Endodermal cell (in vitro differentiated cells): Measurements from ENCODE around the gene PDE8B. TPM values are rescaled to one million over a fixed set of nuclear protein-coding genes. Genes with fewer than 3 reads are reported as not detected.
A peak's percentile ranks its signal among the peaks of the same experiment; 100 is the strongest.

Source experiments
- DNase-seq: peaks from one replicate; pipeline ENCODE4 v3.0.0-alpha.2; 2017
- H3K27ac ChIP-seq: 2 replicates; pipeline ENCODE4 v1.5.1; 2013; ENCODE audit warnings: mild to moderate bottlenecking, low read depth, low read length, moderate library complexity
- H3K27me3 ChIP-seq: 2 replicates; pipeline ENCODE4 v1.6.1; 2013; ENCODE audit warnings: mild to moderate bottlenecking, low read length, moderate library complexity; ENCODE audit not compliant: insufficient read depth, control insufficient read depth, poor library complexity, severe bottlenecking
- H3K36me3 ChIP-seq: 2 replicates; pipeline ENCODE4 v1.7.0; 2013; ENCODE audit warnings: mild to moderate bottlenecking, low read length, moderate library complexity; ENCODE audit not compliant: control insufficient read depth, insufficient read depth
- H3K4me1 ChIP-seq: one replicate; pipeline ENCODE4 v1.7.0; 2013; ENCODE audit warnings: low read length; ENCODE audit not compliant: control insufficient read depth, insufficient read depth
- H3K4me3 ChIP-seq: 2 replicates; pipeline ENCODE4 v1.5.1; 2013; ENCODE audit warnings: mild to moderate bottlenecking, low read length, moderate library complexity
- H3K9ac ChIP-seq: 2 replicates; pipeline ENCODE4 v1.6.1; 2013; ENCODE audit warnings: mild to moderate bottlenecking, low read length, moderate library complexity; ENCODE audit not compliant: poor library complexity, severe bottlenecking; ENCODE audit errors: extremely low read depth
- H3K9me3 ChIP-seq: 2 replicates; pipeline ENCODE4 v1.6.1; 2013; ENCODE audit warnings: mild to moderate bottlenecking, low read length, moderate library complexity; ENCODE audit not compliant: control insufficient read depth
- H3K27ac Mint-ChIP-seq: 2 replicates; pipeline ENCODE4 v1.8.0; 2020; ENCODE audit warnings: mixed read lengths
- H3K27me3 Mint-ChIP-seq: 2 replicates; pipeline ENCODE4 v1.8.0; 2021; ENCODE audit warnings: mild to moderate bottlenecking, mixed read lengths; ENCODE audit not compliant: insufficient read depth
- H3K36me3 Mint-ChIP-seq: 2 replicates; pipeline ENCODE4 v1.8.0; 2020; ENCODE audit warnings: low read depth, mixed read lengths
- H3K4me1 Mint-ChIP-seq: 2 replicates; pipeline ENCODE4 v1.8.0; 2020; ENCODE audit warnings: mixed read lengths
- H3K4me3 Mint-ChIP-seq: 2 replicates; pipeline ENCODE4 v1.8.0; 2020; ENCODE audit warnings: mild to moderate bottlenecking, moderate library complexity, mixed read lengths
- H3K9me3 Mint-ChIP-seq: 2 replicates; pipeline ENCODE4 v1.8.0; 2020; ENCODE audit warnings: mild to moderate bottlenecking, mixed read lengths
- CTCF ChIP-seq: fragments of 200-600 bp; sonication (generic); conservative IDR thresholded peaks from 2 replicates; pipeline ENCODE4 v1.5.0; 2021; ENCODE audit warnings: antibody characterized with exemption, mild to moderate bottlenecking
- WGBS, 2 experiments: methylation state at CpG; one replicate each; pipeline versions ENCODE4 v1.1.5 to v1.1.7; 2013; ENCODE audit warnings: missing lambda C conversion rate in 2 of 2, mixed read lengths in 1 of 2; ENCODE audit not compliant: insufficient coverage in 1 of 2, insufficient read length in 1 of 2; 5-methylcytosine and 5-hydroxymethylcytosine counted together
- total RNA-seq, 2 donors: library from RNA; stranded (reverse); fragmentation: NEBNext Ultra II Directional in 1 of 2; extraction: Animal tissue kit (Norgen Biotek cat#: 25700) in 1 of 2; gene quantifications; 2 replicates in 1 of 2; 3 replicates in 1 of 2; pipeline ENCODE4 v1.2.1, GENCODE V29; 2021

Gene PDE8B
- total RNA-seq, 2 donors from 2014 or later, result 0.20 to 0.51 TPM

GRCh38 chr5:77308154-77308960 lies 97.9 kb downstream of the PDE8B start:
- Histone ChIP-seq H3K27ac (no peak overlapping the region), H3K4me1 (peaks cover 3% of the 10 kb centered on the region), H3K36me3 (no peaks in the 10 kb centered on the region), H3K9ac (no peak overlapping the region), H3K4me3 (no peak overlapping the region), H3K9me3 (no peaks in the 10 kb centered on the region), H3K27me3 (peaks cover 7% of the 10 kb centered on the region)
- Mint-ChIP-seq H3K4me1 (peaks cover 14% of the 10 kb centered on the region), H3K4me3 (no peak overlapping the region), H3K27me3 (peaks cover 27% of the 10 kb centered on the region), H3K9me3 (no peaks in the 10 kb centered on the region), H3K36me3 (no peaks in the 10 kb centered on the region), H3K27ac (no peak overlapping the region)
- WGBS, 2 experiments, result 69 to 79% methylated on average over 6 to 12 of the region's 12 CpGs
- TF ChIP-seq CTCF, result no peak
- peak; percentile 57 for DNase-seq

GRCh38 chr5:77309140-77309539 lies 98.7 kb downstream of the PDE8B start:
- Histone ChIP-seq H3K4me3 (no peak overlapping the region), H3K4me1 (peaks cover 3% of the 10 kb centered on the region), H3K9me3 (no peaks in the 10 kb centered on the region), H3K27me3 (peaks cover 7% of the 10 kb centered on the region), H3K9ac (no peak overlapping the region), H3K36me3 (no peaks in the 10 kb centered on the region), H3K27ac (no peak overlapping the region)
- H3K4me3 Mint-ChIP-seq, result no peak overlapping the region
- TF ChIP-seq CTCF, result no peak
- no peak for DNase-seq
- H3K36me3 Mint-ChIP-seq, result no peaks in the 10 kb centered on the region
- peaks cover 14% of the 10 kb centered on the region for H3K4me1 Mint-ChIP-seq
- no peak overlapping the region for H3K27ac Mint-ChIP-seq
- peaks cover 27% of the 10 kb centered on the region for H3K27me3 Mint-ChIP-seq
- no peaks in the 10 kb centered on the region for H3K9me3 Mint-ChIP-seq
- WGBS, 2 experiments, result 86% methylated on average over 2 of the region's 2 CpGs; no CpG with 5 or more reads in 1 of the 2 experiments

GRCh38 chr5:77310494-77311213 lies 100.2 kb downstream of the PDE8B start:
- H3K4me1 ChIP-seq, result peaks cover 3% of the 10 kb centered on the region
- DNase-seq, result no peak
- no peaks in the 10 kb centered on the region for H3K36me3 ChIP-seq
- H3K9me3 ChIP-seq, result no peaks in the 10 kb centered on the region
- Mint-ChIP-seq H3K9me3 (no peaks in the 10 kb centered on the region), H3K4me1 (peaks cover 10% of the 10 kb centered on the region), H3K36me3 (no peaks in the 10 kb centered on the region), H3K27me3 (peaks cover 21% of the 10 kb centered on the region), H3K4me3 (no peak overlapping the region), H3K27ac (no peak overlapping the region)
- peaks cover 7% of the 10 kb centered on the region for H3K27me3 ChIP-seq
- no peak overlapping the region for H3K4me3 ChIP-seq
- WGBS, 2 experiments, result 93 to 100% methylated on average over 1 to 4 of the region's 4 CpGs
- TF ChIP-seq CTCF, result no peak
- no peak overlapping the region for H3K27ac ChIP-seq
- H3K9ac ChIP-seq, result no peak overlapping the region
